ENCODE measurements around the gene GTPBP8.

DNA sequence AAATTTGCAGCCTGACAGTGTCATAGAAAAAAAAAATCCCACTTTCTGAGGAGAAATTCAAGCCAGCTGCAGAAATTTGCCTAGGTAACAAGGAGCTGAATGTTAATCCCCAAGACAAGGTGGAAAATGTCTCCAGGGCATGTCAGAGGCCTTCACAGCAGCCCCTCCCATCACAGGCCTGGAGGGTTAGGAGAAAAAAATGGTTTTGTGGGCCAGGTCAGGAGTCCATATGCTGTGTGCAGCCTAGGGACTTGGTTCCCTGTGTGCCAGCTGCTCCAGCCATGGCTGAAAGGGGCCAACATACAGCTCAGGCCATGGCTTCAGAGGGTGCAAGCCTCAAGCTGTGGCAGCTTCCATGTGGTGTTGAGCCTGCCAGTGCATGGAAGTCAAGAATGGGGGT lies 27.1 kb upstream of the GTPBP8 start:
- TF ChIP-seq EZH2 (IDR thresholded peaks at IDR 0.05) (no peak), FOXP2 (optimal IDR thresholded peaks at IDR 0.05; ENCODE audit: control extremely low read depth, extremely low read length, insufficient read depth) (no peak), POLR2AphosphoS5 (IDR thresholded peaks at IDR 0.05; ENCODE audit: borderline replicate concordance, low read depth, low read length) (no peak)
